HG02642 (cell line): ENCODE measurements around the gene APOD.
"Not testable (repeated sequence)": the region's sequence is repeated elsewhere in the genome, so short reads cannot be mapped to it uniquely, and the experiment has no call there.

Experiments
- ATAC-seq: cut with Tn5 transposase; IDR thresholded peaks from one replicate; pipeline ENCODE4 v1.9.1; 2021; ENCODE audit warnings: mild to moderate bottlenecking; ENCODE audit not compliant: unreplicated experiment, poor library complexity

APOD gene

GRCh38 chr3:195583831-195584542 lies at the start of gene APOD:
TSS of gene APOD (minus strand) at chr3:195583940. CDS start at chr3:195579461, 4,479 bp downstream.
- no peak for ATAC-seq

- not testable (repeated sequence) for ATAC-seq
Measured at GRCh38 chr3:195633351-195633750, 49.6 kb upstream of the APOD start.

DNA sequence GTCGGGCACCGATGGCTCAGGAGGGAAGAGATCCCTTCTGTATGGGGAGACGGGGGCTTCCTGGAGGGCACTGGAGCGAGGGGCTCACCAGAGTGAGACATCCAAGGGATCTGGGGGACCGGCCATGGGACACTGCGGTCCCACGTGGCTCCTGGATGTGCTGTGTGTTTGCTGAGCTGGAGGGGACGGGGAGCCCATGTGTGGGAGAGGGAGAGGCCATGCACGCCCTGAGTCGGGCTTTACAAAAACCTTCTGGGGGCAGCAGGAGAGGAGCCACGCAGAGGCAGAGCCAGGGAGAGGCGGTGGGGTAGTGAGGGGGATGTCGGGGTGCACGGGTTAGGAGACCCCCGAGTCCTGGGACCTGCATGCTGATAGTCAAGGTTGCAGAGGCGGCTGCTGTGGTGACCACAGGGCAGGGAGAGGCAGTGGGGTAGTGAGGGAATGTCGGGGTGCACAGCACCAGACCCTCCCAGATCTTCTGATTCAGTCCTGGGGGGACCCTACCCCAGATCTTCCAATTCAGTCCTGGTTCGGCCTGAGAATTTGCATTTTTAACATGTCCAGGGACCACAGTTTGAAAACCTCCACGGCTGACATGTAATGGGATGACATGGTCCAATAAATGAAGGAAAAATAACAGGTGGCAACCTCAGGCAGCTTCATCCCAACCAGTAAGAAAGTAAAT lies 48.9 kb upstream of the APOD start:
- not testable (repeated sequence) for ATAC-seq

DNA sequence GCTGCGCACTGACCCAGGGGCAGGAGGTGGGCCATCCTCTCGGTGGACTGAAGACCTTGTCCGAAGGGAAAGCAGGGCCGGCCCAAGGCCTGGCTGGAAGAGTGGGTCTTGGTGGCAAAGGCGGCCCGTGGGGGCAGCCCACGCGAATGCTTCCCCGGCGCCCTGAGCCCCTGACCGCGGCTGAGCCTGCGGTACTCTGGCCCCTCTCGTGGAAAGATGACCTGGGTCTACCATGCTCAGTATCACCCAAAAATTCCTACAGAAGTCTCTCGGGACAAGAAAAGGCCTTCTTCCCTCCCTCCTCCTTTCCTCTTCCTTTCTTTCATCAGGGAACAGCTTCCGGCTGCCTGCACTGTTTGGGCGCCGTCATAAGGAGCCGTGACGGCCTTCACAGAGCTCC lies 48.3 kb upstream of the APOD start:
- not testable (repeated sequence) for ATAC-seq

DNA sequence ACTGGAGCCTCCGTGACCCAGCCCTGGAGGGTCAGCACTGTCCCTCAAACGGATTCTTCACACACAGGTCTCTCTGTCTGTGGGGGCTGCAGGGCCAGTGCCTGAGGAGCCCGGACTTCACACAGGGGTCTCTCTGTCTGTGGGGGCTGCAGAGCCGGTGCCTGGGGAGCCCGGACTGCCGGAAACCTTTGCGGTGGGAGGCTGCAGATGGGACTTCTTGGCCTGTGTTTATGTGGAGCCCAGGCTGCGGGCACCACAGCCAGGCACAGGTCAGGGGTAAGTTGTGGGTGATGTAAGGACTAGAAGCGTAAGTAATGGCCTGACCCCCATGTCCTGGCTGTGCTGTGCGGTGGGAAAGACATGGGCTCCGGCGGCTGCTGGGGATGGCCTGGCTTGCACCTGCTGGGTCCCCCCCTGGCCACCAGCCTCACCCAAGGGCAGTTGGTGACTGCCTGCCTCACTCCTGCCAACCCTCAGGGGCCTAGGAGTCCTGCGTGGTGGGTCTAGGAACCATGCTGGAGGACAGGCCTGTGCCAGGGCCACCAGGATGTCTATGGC lies 47.3 kb upstream of the APOD start:
- not testable (repeated sequence) for ATAC-seq

- not testable (repeated sequence) for ATAC-seq
Measured at GRCh38 chr3:195630086-195630917, 46.6 kb upstream of the APOD start.

GRCh38 chr3:195629682-195630081 lies 45.9 kb upstream of the APOD start:
- not testable (repeated sequence) for ATAC-seq

DNA sequence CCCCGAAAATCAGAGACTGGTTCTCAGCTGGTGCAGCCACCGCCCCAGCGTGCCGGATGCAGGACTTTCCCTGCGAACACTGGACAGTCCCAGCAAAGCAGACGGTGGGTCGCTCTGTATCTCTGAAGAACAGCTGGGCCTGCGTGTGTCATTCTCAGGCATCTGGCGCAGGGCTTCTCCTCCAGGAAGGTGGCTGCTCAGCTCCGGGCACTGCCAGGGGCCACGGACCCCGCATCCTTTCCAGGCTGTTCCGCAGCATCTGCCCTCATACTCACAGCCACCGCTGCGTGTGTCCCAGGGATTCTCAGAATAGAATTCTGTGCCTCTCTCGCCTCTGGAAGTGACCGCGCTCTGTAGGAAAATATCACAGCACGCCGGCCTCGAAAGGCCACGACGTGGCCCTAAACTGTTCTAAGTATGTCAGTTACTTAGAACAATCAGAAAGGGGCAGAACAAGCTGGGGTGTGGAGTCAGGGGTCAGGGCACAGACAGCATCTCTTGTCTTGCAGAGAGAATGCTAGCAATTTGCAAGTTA lies 44.7 kb upstream of the APOD start:
- ATAC-seq = not testable (repeated sequence)

GRCh38 chr3:195627515-195628385 lies 44.0 kb upstream of the APOD start:
- ATAC-seq = not testable (repeated sequence)

GRCh38 chr3:195624603-195625560 lies 41.1 kb upstream of the APOD start:
- ATAC-seq = peak; percentile 86

- ATAC-seq = peak; percentile 16
Measured at GRCh38 chr3:195624171-195624570, 40.4 kb upstream of the APOD start.

- not testable (repeated sequence) for ATAC-seq
Measured at GRCh38 chr3:195623217-195623965, 39.7 kb upstream of the APOD start.

DNA sequence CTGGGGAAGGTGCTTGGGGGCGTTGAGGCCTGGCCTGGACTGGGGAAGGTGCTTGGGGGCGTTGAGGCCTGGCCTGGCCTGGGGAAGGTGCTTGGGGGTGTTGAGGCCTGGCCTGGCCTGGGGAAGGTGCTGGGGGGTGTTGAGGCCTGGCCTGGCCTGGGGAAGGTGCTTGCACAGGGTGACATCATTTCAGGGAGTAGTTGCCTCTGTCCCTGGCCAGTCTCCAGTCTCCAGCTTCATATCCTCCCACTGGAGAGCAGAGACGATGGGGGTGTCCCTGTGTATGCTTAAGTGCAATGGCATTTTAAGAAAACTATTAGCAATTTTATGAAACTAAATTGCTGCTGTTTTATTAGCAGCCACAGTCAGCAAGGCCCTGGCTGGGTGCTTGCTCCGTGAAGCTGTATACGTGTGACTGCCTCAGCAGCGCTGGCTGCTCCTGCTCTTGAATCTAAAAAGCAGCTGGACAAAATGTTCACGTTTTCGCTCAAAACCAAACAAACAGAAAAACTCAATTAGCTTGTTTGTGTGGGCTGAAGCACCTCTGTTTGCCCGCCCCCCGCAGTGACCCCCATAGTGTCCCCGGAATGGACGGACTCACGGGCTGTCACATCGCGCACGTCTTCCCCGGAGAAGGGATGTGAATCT lies 38.9 kb upstream of the APOD start:
- not testable (repeated sequence) for ATAC-seq

GRCh38 chr3:195622012-195622411 lies 38.3 kb upstream of the APOD start:
- not testable (repeated sequence) for ATAC-seq

GRCh38 chr3:195621095-195621494 lies 37.4 kb upstream of the APOD start:
- not testable (repeated sequence) for ATAC-seq

DNA sequence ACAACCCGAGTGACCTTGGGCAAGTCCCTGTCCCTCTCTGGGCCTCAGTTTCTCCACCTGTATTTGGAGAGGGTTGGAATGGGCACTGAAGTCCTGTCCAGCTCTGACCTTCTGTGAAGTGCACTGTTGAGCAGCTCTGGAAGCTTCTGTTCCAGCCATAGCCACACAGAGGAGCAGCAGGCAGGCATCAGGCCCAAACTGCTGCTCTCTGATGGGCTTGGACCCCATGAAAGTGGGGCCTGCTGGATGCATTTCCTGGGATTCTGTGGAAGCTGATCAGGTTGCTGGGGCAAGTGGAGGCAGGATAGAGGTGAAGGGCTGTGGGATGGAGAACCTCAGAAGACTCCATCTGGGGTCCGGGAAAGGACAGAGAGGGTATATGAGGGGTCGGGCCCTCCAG lies 36.7 kb upstream of the APOD start:
- ATAC-seq = not testable (repeated sequence)
